Activated CD8-positive, alpha-beta T cell treated with anti-CD3 and anti-CD28 coated beads for 36 hours (primary cell): Measurements from ENCODE around the gene ZBTB38. TPM values are rescaled to one million over a fixed set of nuclear protein-coding genes. Genes with fewer than 3 reads are reported as not detected.

Experiments
- ATAC-seq: fragments of 200-7000 bp; cut with Tn5 transposase; one replicate; pipeline ENCODE4 v1.10.0; 2021; ENCODE audit warnings: mild to moderate bottlenecking, moderate library complexity
- CTCF ChIA-PET: fragments of 350-600 bp; sonication (Branson Sonifier 250); formaldehyde crosslinking; loops from one replicate; lab custom pipeline; 2021; ENCODE audit warnings: antibody characterized with exemption; lab: Charles Lee
- POLR2A ChIA-PET: fragments of 350-600 bp; sonication (Branson Sonifier 250); formaldehyde crosslinking; loops from one replicate; lab custom pipeline; 2021; ENCODE audit warnings: antibody characterized with exemption; lab: Charles Lee
- DNase-seq: peaks from one replicate; pipeline ENCODE4 v3.0.0-alpha.2; 2020
- H3K27ac Mint-ChIP-seq: one replicate; pipeline ENCODE4 v1.8.0; 2021; ENCODE audit warnings: mild to moderate bottlenecking, mixed read lengths
- H3K27me3 Mint-ChIP-seq: one replicate; pipeline ENCODE4 v1.8.0; 2021; ENCODE audit warnings: mixed read lengths
- H3K36me3 Mint-ChIP-seq: one replicate; pipeline ENCODE4 v1.8.0; 2021; ENCODE audit warnings: low read depth, mixed read lengths
- H3K4me1 Mint-ChIP-seq: one replicate; pipeline ENCODE4 v1.8.0; 2021; ENCODE audit warnings: low read depth, mixed read lengths
- H3K4me3 Mint-ChIP-seq: one replicate; pipeline ENCODE4 v1.8.0; 2021; ENCODE audit warnings: mild to moderate bottlenecking, moderate library complexity, mixed read lengths
- H3K9me3 Mint-ChIP-seq: one replicate; pipeline ENCODE4 v1.8.0; 2021; ENCODE audit warnings: mixed read lengths
- intact Hi-C: fragments of 100-400 bp; cut with micrococcal nuclease; formaldehyde crosslinking; loops from one replicate; pipeline ENCODE4 v1.10.0; 2022
- total RNA-seq, 2 experiments: library from RNA; stranded (reverse); gene quantifications; one replicate each; pipeline ENCODE4 v1.2.3, GENCODE V29; 2021
- TF ChIP-seq, protein P1 (sequence below): fragments of 200-600 bp; IDR thresholded peaks from one replicate; pipeline ENCODE4 v1.8.0; 2022; ENCODE audit warnings: antibody characterized with exemption, mild to moderate bottlenecking

ZBTB38 gene, protein sequence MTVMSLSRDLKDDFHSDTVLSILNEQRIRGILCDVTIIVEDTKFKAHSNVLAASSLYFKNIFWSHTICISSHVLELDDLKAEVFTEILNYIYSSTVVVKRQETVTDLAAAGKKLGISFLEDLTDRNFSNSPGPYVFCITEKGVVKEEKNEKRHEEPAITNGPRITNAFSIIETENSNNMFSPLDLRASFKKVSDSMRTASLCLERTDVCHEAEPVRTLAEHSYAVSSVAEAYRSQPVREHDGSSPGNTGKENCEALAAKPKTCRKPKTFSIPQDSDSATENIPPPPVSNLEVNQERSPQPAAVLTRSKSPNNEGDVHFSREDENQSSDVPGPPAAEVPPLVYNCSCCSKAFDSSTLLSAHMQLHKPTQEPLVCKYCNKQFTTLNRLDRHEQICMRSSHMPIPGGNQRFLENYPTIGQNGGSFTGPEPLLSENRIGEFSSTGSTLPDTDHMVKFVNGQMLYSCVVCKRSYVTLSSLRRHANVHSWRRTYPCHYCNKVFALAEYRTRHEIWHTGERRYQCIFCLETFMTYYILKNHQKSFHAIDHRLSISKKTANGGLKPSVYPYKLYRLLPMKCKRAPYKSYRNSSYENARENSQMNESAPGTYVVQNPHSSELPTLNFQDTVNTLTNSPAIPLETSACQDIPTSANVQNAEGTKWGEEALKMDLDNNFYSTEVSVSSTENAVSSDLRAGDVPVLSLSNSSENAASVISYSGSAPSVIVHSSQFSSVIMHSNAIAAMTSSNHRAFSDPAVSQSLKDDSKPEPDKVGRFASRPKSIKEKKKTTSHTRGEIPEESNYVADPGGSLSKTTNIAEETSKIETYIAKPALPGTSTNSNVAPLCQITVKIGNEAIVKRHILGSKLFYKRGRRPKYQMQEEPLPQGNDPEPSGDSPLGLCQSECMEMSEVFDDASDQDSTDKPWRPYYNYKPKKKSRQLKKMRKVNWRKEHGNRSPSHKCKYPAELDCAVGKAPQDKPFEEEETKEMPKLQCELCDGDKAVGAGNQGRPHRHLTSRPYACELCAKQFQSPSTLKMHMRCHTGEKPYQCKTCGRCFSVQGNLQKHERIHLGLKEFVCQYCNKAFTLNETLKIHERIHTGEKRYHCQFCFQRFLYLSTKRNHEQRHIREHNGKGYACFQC (N-terminal part only)
- total RNA-seq, result 10 to 100 TPM; 20.4 to 21.2 TPM

DNA sequence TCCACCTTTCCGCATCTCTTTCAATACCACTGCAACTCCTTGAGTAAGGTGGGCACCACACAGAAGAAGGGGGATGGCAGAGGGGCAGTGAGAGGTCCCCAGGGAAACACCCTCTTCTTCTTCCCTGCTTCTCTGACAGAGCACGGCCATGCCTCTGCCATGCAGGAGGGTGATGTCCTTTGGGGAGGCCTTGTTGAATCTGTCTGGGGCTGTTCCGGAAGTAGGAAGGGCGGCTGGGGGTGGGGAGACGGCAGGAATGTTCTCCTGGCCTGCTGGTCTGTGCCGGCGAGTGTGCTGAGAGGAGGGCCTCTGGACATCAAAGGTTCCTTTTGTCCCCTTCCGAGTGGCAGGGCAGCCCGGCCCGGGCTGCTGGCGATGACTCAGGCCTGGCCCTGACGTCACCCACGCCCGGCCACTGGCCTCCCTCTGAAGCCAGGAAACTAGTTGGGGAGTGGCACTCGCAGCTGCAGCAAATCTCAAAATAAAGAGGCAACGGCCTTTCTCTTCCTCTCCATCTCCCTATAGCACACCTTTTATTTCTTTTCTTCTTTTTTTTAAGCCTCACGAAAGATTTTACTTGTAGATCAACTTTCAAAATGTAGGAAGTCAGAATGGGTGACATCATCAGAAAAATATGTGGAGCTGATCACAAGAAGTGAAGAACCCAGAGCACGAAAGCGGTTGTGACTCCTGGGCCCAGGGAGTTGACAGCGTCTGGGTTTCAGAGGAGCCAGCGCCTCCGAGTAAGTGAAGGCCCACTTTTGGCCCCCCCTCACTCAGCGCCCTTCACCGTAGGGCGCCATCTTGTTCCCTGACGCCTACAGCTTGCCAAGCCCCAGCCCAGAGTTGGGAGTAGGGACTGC lies at the start of gene ZBTB38:
TSS of gene ZBTB38 (plus strand) at position 443 of the 863 bp plus-strand sequence. CDS start 73,885 bp downstream, outside the sequence.
- no peaks in the 10 kb centered on the region for H3K36me3 Mint-ChIP-seq
- intact Hi-C loops, result no loop called here
- peaks cover 41% of the 10 kb centered on the region for H3K4me1 Mint-ChIP-seq
- CTCF ChIA-PET, result interaction anchor here (1.6 to 3.1 kb wide), 4 partner anchors 61 to 87 kb away, joined by 4 to 13 read pairs (median 8); no protein-coding TSS in a partner anchor
- POLR2A ChIA-PET, result no interaction called here
- no peaks in the 10 kb centered on the region for H3K27me3 Mint-ChIP-seq
- DNase-seq (no peak), ATAC-seq (no peak)
- no peak within 1 kb of the TSS for H3K27ac Mint-ChIP-seq
- TF ChIP-seq, protein P1, sequence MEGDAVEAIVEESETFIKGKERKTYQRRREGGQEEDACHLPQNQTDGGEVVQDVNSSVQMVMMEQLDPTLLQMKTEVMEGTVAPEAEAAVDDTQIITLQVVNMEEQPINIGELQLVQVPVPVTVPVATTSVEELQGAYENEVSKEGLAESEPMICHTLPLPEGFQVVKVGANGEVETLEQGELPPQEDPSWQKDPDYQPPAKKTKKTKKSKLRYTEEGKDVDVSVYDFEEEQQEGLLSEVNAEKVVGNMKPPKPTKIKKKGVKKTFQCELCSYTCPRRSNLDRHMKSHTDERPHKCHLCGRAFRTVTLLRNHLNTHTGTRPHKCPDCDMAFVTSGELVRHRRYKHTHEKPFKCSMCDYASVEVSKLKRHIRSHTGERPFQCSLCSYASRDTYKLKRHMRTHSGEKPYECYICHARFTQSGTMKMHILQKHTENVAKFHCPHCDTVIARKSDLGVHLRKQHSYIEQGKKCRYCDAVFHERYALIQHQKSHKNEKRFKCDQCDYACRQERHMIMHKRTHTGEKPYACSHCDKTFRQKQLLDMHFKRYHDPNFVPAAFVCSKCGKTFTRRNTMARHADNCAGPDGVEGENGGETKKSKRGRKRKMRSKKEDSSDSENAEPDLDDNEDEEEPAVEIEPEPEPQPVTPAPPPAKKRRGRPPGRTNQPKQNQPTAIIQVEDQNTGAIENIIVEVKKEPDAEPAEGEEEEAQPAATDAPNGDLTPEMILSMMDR, result no peak
- peaks cover 2% of the 10 kb centered on the region for H3K9me3 Mint-ChIP-seq
- H3K4me3 Mint-ChIP-seq, result no peak within 1 kb of the TSS

DNA sequence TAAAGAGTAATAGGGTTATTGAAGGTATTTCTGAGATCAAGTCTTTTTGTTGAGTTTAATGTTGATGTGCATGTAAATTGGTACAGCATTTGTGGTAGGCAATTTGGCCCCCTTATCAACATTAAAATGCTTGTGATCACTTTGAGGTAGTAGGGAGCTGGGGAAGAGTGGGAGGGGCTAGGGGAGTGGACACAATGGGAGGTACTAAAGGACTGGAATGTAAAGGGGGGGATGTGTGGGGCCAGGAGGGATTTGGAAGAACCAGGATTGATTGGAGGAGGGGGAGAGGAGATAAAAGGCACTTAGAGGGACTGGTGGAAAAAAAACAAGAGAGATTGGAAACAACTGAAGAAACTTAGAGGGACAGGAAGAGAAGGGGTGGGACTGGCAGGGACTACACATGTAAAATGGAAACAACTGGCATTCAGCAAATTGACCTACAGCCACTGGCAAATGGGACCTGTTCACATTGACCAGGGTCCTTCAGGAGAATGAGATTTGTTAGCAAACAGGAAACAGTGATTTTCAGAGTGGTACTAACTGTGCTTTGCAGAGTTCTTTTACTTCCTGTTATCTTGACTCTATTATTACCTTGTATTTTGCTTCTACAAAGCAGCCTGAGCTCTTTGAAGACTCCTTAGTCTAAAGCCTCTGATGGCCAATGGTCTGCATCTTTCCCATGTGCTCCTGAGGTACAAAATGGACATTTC lies 47.8 kb upstream of the ZBTB38 start:
- H3K9me3 Mint-ChIP-seq, result peaks cover 15% of the 10 kb centered on the region
- no peaks in the 10 kb centered on the region for H3K27me3 Mint-ChIP-seq
- ATAC-seq (peak; percentile 34), DNase-seq (no peak)
- ChIA-PET POLR2A (no interaction called here), CTCF (interaction anchor here (1.0 to 1.5 kb wide), 8 partner anchors 8 to 140 kb away, joined by 3 to 5 read pairs (median 4); no protein-coding TSS in a partner anchor)
- intact Hi-C loops, result no loop called here
- H3K27ac Mint-ChIP-seq, result peak overlapping the region; percentile 47
- H3K36me3 Mint-ChIP-seq, result peaks cover 5% of the 10 kb centered on the region
- TF ChIP-seq, protein P1, result no peak
- H3K4me1 Mint-ChIP-seq, result peaks cover 22% of the 10 kb centered on the region
- H3K4me3 Mint-ChIP-seq, result no peak overlapping the region

DNA sequence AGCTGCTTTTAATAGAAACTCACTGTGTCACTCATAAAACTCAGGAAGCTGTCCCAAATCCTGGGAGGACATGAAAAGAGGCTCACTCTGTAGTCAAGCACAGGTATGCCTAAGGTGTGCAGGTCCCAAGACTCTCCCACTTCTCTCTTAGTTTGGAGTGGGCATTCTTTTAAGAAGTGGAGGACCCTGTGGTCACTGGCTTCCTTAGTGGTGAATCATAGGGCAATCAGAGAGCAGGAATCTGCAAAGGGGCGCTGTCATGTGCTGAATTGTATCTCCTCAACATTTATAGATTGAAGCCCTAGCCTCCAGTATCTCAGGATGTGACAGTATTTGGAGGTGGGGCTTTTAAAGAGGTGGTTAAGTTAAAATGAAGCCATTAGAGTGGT lies 47.2 kb upstream of the ZBTB38 start:
- Mint-ChIP-seq H3K27ac (peak overlapping the region; percentile 47), H3K27me3 (no peaks in the 10 kb centered on the region), H3K36me3 (peaks cover 5% of the 10 kb centered on the region), H3K4me1 (peaks cover 23% of the 10 kb centered on the region), H3K4me3 (no peak overlapping the region), H3K9me3 (peaks cover 15% of the 10 kb centered on the region)
- ChIA-PET POLR2A (no interaction called here), CTCF (interaction anchor here (1.0 to 1.5 kb wide), 6 partner anchors 9 to 139 kb away, joined by 3 to 5 read pairs (median 4); no protein-coding TSS in a partner anchor)
- intact Hi-C loops, result no loop called here
- DNase-seq (no peak), ATAC-seq (peak; percentile 37)
- TF ChIP-seq, protein P1, result no peak
